ENCODE measurements around the gene THEMIS.
"Not testable (repeated sequence)": the region's sequence is repeated elsewhere in the genome, so short reads cannot be mapped to it uniquely, and the experiment has no call there.

Gene THEMIS

DNA sequence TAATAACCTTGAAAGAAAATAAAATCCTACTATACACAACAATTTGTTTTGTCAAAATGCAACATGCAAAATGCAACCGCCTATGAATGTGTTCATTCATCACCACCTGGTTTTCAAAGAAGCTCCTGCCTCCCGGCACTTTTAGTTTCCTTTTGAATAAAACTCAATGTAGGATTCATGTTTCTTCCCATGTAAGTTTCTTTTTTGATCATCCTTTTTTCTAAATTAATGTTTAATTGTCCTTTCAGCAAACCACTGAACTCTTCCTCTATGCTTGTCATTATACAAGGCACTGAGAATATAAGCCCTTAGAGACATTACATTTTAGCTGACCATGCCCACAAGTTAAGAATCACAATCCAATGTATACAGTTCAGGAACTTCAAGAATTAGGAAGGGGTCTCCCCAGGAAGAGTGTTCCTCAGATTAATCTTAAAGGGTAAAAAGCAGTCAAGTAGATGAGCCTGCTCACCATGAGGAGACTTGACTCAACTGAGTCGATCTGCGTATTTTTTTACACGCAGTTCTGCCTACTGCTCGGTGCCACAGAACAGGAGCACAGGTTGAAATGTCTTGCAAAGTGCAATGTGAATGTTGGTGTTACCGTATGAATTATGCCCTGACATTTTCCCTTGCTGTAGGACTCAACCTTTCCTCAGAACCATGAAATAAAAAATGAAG is 7.2 kb upstream of the THEMIS start:
- peak; percentile 92 for DNase-seq

DNA sequence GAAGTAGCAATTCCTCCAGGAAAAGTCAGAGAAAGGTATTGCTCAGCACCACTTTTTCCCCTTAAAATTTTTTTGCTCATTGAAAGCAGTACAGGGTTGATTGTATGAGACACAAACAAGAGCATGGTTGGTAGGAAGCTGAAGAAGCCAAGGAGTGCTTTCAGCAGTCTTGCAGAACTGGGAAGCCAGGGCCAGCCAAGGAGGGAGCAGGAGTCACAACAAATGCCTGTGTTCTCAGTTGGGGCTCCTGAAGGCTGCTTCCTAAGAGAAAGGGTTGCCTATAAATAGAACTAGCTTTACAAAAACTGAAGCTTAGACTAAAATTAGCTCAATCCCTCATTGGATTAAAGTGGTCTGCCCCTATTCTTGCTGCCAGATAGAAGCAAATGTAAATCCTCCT is 3.3 kb upstream of the THEMIS start:
- no peak for DNase-seq

DNA sequence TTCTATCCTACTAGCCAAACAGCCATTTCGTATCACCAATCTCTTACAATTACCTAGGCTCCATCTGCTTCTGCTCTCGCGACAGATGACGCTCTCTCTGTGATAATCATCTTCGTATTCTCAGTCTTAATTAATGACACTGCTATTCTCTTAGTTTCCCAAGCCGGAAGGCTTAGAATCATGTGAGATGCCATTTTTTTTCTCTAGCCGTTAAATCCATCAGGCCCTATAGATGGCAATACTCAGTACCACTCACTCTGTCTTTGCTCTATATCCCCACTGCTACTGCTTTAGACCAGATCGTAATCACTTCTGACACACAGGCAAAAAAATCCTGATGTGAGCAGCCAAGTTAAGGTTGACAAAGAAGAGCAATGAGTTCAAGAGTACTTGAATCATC is 2.1 kb upstream of the THEMIS start:
- no peak for DNase-seq

DNA sequence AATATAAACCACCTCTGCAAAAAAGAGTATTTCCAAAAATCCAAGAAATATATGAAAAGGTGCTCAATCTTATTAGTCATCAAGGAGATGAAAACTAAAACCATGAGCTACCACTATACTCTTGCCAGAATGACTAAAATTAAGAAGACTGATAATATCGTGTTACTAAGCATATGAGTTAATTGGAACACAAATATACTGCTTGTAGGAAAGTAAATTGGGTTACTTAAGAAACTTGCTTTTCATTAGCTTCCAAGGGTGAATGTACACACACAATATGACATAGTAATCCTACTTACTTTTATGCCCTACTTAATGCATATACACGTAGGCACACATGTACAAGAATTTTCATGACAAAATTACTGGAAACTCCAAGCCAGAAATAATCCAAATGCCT is 3.4 kb downstream of the THEMIS start:
- peak; percentile 79 for DNase-seq

DNA sequence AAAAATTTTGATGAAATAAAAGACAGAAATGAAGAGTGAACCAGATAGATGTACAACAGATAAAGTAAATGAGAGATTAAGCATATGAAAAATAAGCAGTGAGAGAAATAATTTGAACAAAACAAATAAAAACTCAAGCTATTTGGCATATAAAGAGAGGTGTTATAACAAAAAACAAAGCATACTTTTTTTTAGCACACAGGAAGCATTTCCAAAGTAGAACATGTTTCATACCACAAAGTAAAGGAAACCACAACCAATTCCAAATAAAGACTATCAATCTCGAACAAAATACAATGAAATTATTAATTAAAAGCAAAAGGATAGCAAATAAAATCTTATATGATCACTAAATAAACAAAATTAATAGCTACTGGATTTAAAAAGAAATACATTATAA is 6.8 kb downstream of the THEMIS start:
- no peak for DNase-seq

DNA sequence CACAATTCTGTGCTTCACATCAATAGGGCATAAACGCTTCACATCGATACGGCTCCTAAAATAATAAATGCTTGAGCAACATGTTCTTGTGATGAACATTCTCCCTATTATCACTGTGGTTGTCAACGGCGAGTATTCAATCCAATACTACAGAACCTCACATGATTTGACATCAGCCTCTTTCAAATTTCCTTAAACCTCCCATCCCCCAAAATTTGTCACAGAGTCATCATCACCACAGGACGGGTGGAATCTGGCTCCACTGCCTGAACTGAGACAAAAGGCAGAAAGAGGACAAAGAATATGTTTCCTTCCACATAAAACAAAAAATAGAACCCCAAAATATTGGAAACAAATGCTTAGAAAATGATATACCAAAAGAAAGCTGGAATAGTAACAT is 7.3 kb downstream of the THEMIS start:
- DNase-seq = peak; percentile 88

DNA sequence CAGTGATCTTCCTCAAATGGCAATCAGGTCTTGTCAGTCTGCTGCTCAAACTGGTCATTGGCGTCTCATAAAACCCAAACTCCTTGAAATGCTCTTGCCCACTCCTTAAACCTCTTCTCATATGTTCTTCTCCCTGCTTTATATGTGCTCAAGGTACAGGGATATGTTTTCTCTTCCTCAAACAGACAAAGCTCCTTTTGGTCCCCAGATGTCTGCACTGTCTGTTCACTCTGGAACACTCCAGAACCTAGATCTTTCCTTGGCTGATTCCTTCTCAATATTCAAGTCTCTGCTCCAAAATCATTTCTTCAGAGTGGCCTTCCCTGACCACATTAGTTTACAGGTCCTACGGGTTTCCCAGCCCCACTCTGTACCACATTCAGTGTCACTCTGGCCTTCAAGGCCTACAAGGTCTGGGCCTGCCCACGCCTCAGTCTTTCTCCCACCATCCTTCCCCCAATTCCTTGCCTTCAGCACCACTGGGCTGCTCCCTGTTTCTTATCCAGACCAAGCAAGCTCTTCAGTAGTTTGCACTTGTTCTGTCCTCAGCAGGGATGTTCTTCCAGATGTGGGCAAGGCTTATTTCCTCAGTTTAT is 9.0 kb downstream of the THEMIS start:
- no peak for DNase-seq

DNA sequence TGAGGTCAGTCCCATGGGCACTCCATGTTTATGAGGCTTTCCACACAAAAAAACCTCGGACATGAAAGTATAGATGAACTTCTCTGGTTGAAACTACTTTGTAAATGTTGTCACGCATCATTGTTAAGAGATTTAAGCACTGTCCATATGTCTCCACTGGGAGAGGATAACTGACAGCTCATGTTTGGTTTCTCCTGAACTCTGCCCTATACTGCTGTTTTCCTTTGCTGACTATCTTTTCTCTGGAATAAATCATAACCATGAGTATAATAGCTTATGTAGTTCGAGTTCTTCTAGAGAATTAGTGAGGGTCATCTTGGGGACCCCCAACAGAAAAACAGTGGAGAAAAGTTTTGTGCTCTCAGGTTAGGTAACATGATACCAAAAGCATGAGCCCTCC is 14.3 kb downstream of the THEMIS start:
- DNase-seq = no peak

DNA sequence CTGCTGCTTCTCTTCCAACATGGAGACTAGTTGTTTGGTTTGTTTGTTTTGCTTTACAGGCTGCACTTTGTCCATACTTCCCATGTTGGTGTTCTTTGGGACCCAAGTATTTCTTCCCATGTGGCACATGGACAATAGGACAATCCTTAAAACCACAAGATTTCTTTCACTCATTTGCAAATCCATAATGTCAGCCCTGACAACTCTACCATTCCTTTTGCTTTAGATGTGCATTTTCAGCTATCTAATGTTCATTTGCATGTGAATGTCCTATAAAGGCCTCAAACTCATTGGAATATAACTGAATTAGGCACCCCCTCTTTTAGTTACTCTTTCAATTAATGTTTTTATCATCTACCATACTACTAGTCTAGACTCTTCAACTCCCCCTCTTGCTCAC is 16.7 kb downstream of the THEMIS start:
- no peak for DNase-seq

DNA sequence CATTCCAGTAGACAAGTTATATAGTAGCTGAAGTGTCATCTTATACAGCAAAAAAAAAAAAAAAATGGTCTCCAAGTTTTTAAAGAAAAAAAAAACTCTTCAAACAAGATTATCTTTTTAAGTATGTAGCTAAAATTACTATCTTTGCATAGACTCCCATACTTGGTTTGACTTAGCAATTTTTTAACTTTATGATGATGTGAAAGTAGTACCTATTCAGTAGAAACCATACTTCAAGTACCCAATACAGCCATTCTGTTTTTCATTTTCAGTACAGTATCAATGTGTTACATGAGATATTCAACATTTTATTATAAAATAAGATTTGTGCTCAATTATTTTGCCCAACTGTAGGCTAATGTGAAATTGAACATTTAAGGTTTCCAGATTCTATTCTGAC is 18.9 kb downstream of the THEMIS start:
- DNase-seq = not testable (repeated sequence)

DNA sequence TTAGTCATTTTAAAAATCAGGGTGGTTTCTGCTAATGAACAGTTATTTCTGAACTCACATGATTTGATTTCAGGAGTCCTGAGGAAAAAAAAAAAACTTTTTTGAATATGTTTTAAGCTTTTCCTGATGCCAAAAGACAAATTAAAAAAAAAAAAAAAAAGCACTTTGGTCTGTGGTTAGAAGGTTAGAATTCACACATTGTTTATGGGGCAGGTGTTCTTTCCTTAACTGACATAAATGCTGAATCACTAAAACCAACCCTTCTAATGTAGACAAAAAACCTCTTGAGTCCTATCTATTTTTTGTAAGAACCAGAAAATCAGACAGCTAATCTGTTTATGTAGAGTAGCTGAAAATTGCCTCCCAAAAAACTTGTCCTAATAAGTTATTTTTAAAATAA is 20.4 kb downstream of the THEMIS start:
- DNase-seq = peak; percentile 79

DNA sequence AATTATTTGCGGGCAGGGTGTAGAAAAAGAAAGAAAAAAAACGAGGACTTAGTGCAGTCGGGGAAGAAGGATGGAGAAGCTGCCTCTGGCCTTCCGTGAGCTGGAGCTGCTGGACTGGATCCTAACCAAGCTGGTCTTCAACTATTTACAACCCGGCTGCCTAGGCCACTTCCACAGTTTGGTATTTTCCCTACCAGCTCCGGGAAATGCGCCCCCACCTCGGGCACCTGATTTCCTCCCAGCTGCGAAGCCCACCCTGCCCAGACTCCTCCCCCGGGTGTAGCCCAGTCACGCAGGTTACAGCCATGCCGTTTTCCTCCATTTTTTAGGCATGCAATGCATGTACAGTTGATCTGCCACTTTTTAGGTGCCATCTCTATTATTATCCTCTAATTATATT is 21.2 kb downstream of the THEMIS start:
- DNase-seq = peak; percentile 66

DNA sequence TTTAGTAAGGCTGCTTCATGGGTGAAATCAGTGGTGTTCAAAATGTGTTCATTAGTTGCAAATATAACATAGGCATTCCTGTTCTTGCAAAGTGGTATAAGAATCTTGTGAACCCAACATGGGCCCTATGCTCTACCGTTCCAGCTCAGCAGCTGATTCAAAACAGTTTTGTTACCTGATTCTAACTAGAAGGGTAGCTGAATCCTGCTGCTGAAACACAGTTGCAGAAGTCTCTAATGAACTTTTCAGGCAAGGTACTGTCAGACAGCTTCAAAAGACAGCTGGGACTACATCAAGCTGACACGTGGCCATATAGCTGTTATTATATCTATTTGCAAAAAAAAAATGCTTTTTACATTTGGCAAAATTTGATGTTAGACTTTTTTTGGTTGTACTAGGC is 22.7 kb downstream of the THEMIS start:
- DNase-seq = peak; percentile 64

DNA sequence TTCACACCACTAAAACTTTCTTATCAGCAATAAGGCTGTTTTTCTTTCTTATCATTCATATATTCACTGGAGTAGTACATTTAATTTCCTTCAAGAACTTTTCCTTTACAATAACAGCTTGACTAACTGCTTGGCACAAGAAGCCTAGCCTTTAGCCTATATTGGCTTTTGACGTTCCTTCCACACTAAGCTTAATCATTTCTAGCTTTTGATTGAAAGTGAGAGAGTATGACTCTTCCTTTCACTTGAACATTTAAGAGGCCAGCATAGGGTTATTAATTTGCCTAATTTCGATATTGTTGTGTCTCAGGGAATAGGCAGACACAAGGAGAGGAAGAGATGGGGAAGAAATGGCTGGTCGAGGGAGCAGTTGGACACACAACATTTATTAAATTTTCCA is 23.6 kb downstream of the THEMIS start:
- peak; percentile 82 for DNase-seq

DNA sequence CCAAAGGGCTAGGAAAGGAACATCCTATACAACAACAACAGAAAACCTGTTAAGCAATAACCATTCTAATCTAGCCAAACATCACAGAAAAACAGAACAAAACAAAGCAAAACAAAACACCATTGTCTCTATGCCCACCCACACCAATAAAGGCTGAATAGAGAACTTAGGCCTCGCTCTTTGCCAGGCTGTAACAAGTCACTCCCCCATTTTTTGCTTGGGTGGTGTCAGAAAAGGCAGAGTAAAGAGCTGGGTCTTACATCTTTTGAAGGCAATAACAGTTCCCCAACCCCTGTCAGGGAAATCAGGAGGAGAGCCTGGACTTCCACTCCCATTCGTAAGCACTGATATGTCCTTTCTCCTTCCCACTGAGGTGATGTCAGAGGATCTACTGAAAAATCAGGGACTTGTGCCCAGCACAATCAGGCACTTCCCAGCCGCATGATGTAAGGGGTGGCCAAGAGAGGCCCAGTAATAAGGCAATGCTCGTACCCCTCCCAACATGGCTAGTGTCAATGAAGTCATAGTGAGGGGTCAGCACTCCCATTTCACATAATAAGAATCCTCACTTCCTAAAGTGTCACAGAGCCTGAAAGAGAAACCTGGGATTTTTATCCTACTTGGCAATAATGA is 31.0 kb downstream of the THEMIS start:
- no peak for DNase-seq

DNA sequence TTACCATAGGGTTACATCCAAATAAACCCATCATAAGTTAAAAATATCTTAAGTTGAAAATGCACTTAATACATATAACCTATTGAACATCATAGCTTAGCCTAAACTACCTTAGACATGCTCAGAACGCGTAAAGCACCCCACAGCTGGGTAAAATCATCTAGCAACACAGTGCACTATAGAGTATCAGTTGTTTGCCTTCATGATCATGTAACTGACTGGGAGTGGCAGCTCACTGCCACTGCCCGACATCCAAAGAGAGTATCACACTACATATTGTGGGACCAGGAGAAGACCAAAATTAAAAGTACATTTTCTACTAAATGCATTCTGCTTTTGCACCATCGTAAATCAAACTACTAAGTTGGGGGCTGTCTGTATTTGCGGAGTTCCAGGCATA is 31.7 kb downstream of the THEMIS start:
- no peak for DNase-seq

DNA sequence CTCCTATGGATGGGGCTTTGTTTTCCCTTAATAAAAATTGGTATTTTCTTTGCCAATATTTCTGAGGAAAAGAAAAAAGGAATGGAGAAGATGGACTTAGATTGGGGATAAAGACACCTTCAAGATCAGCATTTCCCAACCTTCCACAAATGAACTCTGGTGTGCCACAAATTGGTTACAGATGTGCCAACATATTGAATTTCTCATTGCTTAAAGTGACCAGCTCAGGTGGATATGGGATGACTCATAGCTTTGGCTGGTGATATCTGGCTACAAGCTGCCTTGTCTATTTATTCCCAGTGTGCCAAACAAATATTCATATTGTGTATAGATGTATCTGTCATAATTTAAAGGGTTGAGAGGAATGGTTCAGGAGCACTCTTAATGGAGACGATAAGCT is 32.5 kb downstream of the THEMIS start:
- DNase-seq = no peak

DNA sequence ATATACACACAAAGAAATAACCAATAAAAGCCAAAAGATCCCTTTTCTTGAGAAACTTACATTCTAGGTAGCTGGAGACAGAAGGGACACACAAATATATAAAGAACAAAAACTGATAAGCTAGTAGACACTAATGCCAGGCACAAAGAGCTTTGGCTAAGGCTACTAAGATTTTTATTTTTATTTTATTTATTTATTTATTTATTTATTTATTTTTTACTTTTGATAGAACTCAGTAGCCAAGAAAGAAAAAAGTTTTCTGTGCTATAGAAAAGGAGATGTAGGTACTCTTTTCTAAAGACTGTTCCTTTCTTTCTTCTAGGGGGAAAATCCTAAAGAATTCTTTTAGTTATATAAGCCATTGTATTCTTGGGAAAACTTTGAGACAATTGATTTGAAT is 34.1 kb downstream of the THEMIS start:
- DNase-seq = no peak

DNA sequence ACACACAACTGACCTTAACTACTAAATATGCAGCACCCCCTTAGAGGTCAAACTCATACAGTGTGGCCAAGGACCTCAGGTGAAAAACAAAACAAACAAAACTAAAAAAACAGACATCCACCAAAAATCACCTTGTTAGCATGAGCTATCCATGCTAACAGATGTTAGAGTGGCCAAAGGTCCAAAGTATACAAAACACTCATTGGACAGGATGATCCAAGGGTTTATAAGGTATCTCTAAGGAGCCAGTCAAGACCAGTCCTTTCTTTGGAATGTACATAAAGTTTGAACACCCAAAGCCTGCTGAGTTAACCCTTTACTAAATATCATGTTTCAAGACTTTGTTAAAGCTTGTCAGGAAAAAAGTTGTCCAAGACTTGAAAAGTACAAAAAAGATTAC is 35.8 kb downstream of the THEMIS start:
- no peak for DNase-seq

DNA sequence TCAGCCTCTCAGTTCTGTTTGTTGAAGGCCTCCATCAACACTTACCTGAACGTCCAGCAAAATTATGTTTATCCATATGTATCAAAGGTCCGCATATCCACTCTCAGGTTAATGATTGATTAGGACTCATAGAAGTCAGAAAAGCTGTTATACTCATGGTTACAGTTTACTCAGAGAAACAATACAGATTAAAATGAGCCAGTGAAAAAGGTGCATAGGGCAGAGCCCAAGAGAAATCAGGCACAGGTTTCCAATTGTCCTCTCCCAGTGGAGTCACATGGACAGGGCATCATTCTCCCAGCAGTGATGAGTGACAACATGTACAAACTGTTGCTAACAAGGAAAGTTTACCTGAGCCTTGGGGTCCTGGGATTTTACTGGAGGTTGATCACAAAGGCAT is 36.2 kb downstream of the THEMIS start:
- no peak for DNase-seq

DNA sequence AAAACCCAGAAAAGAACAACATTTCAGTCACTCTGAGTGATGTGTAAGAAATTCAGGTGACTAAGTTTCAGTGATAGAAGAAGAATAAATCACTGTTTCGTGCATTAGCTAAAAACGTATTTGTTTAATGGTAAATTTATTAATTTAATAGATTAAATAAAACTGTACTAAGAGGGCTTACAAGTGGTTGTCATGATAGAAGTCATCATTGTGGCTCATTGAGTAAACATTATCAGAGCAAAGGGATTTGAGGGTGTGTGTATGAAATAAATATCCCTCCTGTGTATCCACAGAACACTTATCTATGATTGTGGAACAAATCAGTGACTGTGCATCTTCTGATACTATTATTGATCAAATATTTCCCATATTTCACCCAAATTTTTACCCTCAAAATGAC is 40.1 kb downstream of the THEMIS start:
- no peak for DNase-seq

DNA sequence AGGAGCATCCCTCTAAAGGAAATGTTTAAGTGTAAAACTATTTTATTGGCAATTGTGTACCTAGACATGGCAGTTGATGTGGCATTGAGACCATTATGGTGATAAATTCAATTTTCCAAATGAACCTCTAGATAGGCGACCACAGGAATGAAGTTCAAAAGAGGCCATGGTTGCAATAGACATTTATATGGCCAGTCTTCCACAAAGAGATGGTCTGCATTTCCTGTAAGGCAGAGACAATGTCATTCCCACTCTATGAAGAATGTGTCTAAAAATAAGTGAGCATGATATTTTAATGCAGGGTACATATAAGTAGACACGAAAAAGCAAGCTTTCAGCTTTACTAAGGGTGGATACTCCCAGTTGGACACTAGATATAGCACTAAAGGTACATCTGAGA is 40.9 kb downstream of the THEMIS start:
- no peak for DNase-seq

DNA sequence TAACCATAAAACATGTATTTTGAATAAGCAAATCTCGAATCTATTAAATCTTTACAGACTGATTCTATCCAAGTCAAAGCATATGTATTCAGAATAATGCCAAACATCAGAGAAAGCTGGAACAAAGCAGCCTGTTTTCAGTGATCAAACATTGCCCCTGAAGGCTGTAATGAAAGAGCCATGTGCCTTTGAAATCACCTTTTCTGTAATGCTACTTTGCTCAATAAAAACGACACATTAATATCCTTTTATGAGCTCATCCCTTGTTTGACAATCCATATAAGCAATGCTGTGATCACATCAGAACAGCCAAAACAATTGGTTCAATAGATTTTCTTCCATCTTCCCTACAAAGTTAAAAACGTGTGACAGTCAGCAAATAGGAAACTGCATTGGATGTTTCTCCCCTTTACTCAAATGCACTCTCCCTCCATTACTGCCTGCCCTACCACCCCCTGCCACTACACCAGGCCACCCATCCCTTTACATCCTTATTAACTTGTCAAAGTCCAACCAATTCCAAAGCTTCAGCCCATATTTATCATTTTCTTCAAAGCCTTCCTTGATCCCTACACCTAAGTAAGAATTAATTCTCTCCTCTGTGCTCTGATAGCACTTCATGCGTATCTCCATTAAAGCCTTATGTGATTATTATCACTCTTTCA is 42.0 kb downstream of the THEMIS start:
- DNase-seq = no peak

DNA sequence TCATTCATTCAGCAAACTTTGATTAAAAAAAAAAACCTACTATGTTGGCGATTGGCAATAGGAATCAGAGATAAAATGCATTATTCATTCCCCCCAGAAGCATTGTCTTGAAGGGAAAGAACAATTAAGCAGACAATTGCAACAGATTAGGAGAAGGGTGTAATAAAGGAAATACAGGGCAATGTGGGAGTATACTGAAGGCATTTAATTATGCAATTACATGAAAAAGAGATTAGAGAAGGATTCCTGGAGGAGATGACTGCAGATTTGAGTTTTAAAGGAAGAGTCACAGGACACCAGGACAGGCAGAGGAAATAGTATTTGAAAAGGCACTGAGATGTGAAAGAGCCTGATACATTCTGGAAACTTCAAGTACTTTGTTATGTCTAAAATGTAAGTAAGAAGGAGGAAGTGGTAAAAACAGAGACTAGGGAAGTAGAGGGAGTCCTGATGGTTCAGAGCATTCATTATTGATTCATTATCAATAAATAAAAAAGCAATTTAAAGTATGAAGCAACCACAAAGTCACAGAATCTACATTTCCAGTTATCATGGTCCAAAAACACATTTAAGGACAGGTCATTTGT is 43.7 kb downstream of the THEMIS start:
- DNase-seq = no peak
